ENCODE data around the gene DYNLT2. TPM values are rescaled to one million over a fixed set of nuclear protein-coding genes. Genes with fewer than 3 reads are reported as not detected.

Gene DYNLT2
- total and polyA plus RNA-seq, 2 of the 13 experiments (the other 11 are each of a cell fraction or from before 2014, with no cell fraction given), result 2.1 to 4.3 TPM

GRCh38 chr6:169751242-169752073 lies at the start of gene DYNLT2, which contains the start of gene ERMARD (continued):
- peak; percentile 55; the same call in 1 of the 2 replicates for TF ChIP-seq ZNF646 (CRISPR knock-in tag; IDR thresholded peaks at IDR 0.05)
- TF ChIP-seq FOXP4 (CRISPR knock-in tag; IDR thresholded peaks at IDR 0.05), result peak; percentile 74
- TF ChIP-seq CEBPB (IDR thresholded peaks at IDR 0.05; ENCODE audit: borderline replicate concordance, low read depth, low read length), result no peak
- peak; percentile 95 for TF ChIP-seq YEATS2 (CRISPR knock-in tag; IDR thresholded peaks at IDR 0.05; ENCODE audit: borderline replicate concordance)
- no peak; the same call in 1 of the 2 replicates for TF ChIP-seq HNF4G (IDR thresholded peaks at IDR 0.05; ENCODE audit: borderline replicate concordance, low read depth, low read length)
- peak; percentile 41 for TF ChIP-seq HNF4G (CRISPR knock-in tag; IDR thresholded peaks at IDR 0.05; ENCODE audit: borderline replicate concordance, low read depth)
- peak; percentile 99 for TF ChIP-seq ZNF567 (CRISPR knock-in tag; IDR thresholded peaks at IDR 0.05; ENCODE audit: borderline replicate concordance)
- peak; percentile 90; the same call in 1 of the 2 replicates for TF ChIP-seq MEIS1 (CRISPR knock-in tag; IDR thresholded peaks at IDR 0.05; ENCODE audit: borderline replicate concordance)
- no peak; the same call in 1 of the 2 replicates for TF ChIP-seq ZFYVE20 (CRISPR knock-in tag; IDR thresholded peaks at IDR 0.05; ENCODE audit: borderline replicate concordance, low read depth)
- TF ChIP-seq DDIT3 (CRISPR knock-in tag; IDR thresholded peaks at IDR 0.05), result peak; percentile 86; the same call in 1 of the 2 replicates
- TF ChIP-seq PRPF4 (IDR thresholded peaks at IDR 0.05; ENCODE audit: low read depth, low read length, poor library complexity, severe bottlenecking), result no peak
- TF ChIP-seq HOXA9 (CRISPR knock-in tag; IDR thresholded peaks at IDR 0.05; ENCODE audit: borderline replicate concordance), result peak; percentile 91; the same call in 1 of the 2 replicates
- no peak for TF ChIP-seq SCMH1 (CRISPR knock-in tag; IDR thresholded peaks at IDR 0.05; ENCODE audit: borderline replicate concordance)
- no peak for TF ChIP-seq TCF12 (IDR thresholded peaks at IDR 0.05)
- TF ChIP-seq TCF12 (CRISPR knock-in tag; IDR thresholded peaks at IDR 0.05), result no peak
- peak; percentile 64; the same call in 1 of the 2 replicates for TF ChIP-seq NR0B2 (CRISPR knock-in tag; IDR thresholded peaks at IDR 0.05)
- TF ChIP-seq TRIM24 (CRISPR knock-in tag; IDR thresholded peaks at IDR 0.05), result no peak

All from HepG2 (cell line).